ENCODE results near the gene GNAZ.

DNA sequence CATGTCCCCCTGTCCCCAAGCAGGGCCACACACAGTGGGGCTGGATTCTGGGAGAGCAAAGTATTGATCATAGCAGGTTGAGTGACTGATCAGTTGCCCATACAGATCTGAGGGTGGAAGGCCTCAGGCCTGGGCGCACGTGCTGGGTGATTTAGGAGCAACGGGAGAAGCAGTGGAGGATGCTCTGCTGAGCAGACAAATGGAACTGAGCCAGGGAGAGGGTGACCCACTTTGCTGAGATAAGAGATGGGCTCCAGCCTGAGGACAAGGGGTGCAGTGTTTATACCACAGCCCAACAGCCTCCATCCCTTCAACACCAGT lies 15.0 kb downstream of the GNAZ start:
- TF ChIP-seq EP300 (IDR thresholded peaks at IDR 0.05) (no peak), POLR2AphosphoS5 (IDR thresholded peaks at IDR 0.05) (no peak), CTCF (IDR thresholded peaks at IDR 0.05) (no peak)

Data from stomach (tissue), 4 donors.